ENCODE measurements around the gene SURF1. TPM values are rescaled to one million over a fixed set of nuclear protein-coding genes. Genes with fewer than 3 reads are reported as not detected.

The SURF1 gene
- total RNA-seq, 1 donor from 2014 or later: 31.3 TPM

- Mint-ChIP-seq H3K4me3 (ENCODE audit: unreplicated experiment) (no peak overlapping the region), H3K27ac (ENCODE audit: unreplicated experiment) (no peak overlapping the region), H3K9me3 (ENCODE audit: low read depth) (peaks cover 7% of the 10 kb centered on the region), H3K27me3 (ENCODE audit: low read depth) (peaks cover 5% of the 10 kb centered on the region), H3K4me1 (ENCODE audit: low read depth) (peaks cover 9% of the 10 kb centered on the region), H3K36me3 (ENCODE audit: low read depth) (no peaks in the 10 kb centered on the region)
- TF ChIP-seq, protein P1, sequence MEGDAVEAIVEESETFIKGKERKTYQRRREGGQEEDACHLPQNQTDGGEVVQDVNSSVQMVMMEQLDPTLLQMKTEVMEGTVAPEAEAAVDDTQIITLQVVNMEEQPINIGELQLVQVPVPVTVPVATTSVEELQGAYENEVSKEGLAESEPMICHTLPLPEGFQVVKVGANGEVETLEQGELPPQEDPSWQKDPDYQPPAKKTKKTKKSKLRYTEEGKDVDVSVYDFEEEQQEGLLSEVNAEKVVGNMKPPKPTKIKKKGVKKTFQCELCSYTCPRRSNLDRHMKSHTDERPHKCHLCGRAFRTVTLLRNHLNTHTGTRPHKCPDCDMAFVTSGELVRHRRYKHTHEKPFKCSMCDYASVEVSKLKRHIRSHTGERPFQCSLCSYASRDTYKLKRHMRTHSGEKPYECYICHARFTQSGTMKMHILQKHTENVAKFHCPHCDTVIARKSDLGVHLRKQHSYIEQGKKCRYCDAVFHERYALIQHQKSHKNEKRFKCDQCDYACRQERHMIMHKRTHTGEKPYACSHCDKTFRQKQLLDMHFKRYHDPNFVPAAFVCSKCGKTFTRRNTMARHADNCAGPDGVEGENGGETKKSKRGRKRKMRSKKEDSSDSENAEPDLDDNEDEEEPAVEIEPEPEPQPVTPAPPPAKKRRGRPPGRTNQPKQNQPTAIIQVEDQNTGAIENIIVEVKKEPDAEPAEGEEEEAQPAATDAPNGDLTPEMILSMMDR (IDR thresholded peaks at IDR 0.05): no peak
- DNase-seq (ENCODE audit: low spot score): no peak
Observed at GRCh38 chr9:133307301-133307700, 49.0 kb downstream of the SURF1 start.

DNA sequence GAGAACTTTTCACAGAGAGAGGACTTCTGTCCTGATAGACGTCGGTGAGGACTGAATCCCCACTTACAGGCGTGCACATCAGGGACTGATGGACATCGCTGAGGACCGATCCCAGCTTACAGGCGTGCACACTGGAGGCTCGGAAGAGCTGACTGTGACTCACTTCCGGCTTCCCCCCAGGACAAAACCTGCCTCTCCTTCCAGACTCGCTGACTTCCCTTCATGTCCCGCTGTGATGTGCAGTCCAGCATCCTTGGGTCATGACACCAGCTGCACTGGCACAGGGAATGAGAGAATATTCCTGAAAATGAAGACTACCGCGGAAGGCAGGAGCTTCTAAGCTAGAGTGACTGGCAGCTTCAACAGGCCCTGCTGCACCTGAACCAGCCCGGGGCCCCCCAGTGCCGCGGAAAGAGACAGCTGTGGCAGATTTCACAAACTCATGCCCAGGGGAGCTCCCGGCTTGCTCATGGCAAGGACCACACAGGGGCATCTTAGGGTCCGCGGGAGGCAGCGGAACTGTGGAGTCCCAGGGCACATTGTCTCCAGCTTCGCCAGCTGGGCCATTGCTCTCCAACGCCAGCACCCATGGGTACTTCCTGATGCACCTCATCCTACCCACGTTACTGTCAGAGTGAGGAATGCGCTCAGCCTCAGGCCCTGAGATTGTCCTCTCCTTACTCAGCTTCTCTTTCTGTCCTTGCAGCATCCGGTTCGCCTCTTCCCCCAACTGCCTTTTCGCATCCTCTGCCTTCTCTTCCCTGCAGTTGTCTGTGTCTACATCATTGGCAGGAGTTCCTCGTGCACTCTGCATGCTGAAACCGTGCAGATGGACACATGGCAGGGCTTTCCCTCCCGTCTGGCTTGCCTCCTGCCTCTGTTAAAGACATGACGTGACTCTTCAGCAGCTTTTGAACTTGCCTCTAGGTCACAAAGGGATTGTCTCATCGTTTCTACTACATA lies 49.8 kb downstream of the SURF1 start:
- Mint-ChIP-seq H3K27ac (ENCODE audit: unreplicated experiment) (no peak overlapping the region), H3K4me1 (ENCODE audit: low read depth) (peaks cover 9% of the 10 kb centered on the region), H3K9me3 (ENCODE audit: low read depth) (peaks cover 7% of the 10 kb centered on the region), H3K27me3 (ENCODE audit: low read depth) (peaks cover 10% of the 10 kb centered on the region), H3K36me3 (ENCODE audit: low read depth) (no peaks in the 10 kb centered on the region), H3K4me3 (ENCODE audit: unreplicated experiment) (no peak overlapping the region)
- TF ChIP-seq, protein P1 (IDR thresholded peaks at IDR 0.05): no peak
- DNase-seq (ENCODE audit: low spot score): no peak

DNA sequence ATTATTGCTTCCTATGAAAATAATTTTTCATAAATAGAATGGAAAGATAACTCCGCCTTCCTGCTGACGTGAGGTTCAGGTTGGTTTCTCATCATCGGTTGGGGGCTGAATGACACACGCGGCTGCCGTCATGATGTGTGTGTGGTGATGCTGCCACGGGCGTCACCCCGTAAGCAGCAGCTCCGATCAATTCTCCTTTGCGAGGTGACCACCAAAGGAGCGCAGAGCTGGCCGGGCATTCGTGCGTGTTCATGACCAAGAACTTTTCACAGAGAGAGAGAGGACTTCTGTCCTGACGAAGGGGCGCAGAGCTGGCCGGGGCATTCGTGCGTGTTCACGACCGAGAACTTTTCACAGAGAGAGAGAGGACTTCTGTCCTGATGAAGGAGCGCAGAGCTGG lies 50.6 kb downstream of the SURF1 start:
- TF ChIP-seq, protein P1 (IDR thresholded peaks at IDR 0.05): no peak
- no peaks in the 10 kb centered on the region for H3K36me3 Mint-ChIP-seq (ENCODE audit: low read depth)
- DNase-seq (ENCODE audit: low spot score): no peak
- no peak overlapping the region for H3K27ac Mint-ChIP-seq (ENCODE audit: unreplicated experiment)
- peaks cover 10% of the 10 kb centered on the region for H3K27me3 Mint-ChIP-seq (ENCODE audit: low read depth)
- peaks cover 7% of the 10 kb centered on the region for H3K9me3 Mint-ChIP-seq (ENCODE audit: low read depth)
- H3K4me1 Mint-ChIP-seq (ENCODE audit: low read depth): peaks cover 9% of the 10 kb centered on the region
- H3K4me3 Mint-ChIP-seq (ENCODE audit: unreplicated experiment): no peak overlapping the region

DNA sequence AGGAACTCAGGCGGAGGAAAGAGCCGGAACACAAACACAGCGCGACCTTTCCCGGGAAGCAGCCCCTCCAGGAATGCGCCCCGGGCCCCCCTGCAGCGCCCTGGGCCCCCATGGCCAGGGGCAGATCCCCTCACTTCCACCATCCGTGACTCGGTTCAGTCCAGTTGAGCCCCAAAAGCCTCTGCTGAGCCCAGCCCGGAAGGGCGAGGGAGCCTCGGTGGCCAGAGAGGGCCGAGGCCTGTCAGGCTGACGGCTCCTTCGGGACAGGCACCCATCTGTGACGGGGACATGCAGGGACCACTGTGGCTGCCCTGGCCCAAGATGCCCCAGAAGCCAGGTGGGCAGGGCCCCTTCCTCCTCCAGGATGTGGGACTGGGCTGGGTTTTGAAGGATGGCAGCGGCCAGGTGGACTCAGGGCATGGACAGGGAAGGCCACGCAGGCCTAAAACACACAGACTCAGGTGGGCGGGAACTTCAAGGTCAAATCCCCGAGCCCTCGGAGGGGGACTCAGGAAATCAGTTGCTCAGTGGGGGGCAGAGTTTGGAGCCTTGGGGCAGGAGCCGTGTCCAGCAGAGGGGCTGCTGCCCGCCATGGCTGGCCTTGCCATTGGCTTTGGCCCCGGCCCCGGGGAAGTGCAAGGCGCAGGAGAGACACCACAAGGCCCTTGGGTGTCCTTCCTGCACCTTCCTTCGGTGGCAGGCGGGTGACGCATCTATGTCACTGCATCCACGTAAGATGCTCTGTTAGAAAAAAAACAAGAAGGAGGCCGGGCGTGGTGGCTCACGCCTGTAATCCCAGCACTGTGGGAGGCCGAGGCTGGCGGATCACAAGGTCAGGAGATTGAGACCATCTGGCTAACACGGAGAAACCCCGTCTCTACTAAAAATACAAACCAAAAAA lies 51.6 kb downstream of the SURF1 start:
- TF ChIP-seq, protein P1 (IDR thresholded peaks at IDR 0.05): no peak
- Mint-ChIP-seq H3K4me3 (ENCODE audit: unreplicated experiment) (no peak overlapping the region), H3K36me3 (ENCODE audit: low read depth) (no peaks in the 10 kb centered on the region), H3K27ac (ENCODE audit: unreplicated experiment) (no peak overlapping the region), H3K9me3 (ENCODE audit: low read depth) (peaks cover 5% of the 10 kb centered on the region), H3K4me1 (ENCODE audit: low read depth) (peaks cover 9% of the 10 kb centered on the region), H3K27me3 (ENCODE audit: low read depth) (peaks cover 12% of the 10 kb centered on the region)
- no peak for DNase-seq (ENCODE audit: low spot score)

DNA sequence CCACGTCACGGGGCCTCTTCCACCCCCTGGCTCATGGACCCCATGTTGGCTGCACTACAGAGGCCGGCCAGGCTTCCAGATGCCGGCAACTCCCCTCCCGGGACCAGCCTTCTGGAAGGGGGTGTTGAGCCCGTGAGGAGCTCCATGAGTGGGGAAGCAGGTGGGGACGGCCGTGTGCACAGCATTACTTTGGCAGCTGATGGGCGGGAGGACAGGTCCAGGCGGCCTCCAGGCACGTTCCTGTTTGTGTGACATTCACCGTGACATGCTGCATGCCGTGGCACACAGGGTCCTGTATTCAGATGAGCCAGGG lies 52.2 kb downstream of the SURF1 start:
- peaks cover 9% of the 10 kb centered on the region for H3K4me1 Mint-ChIP-seq (ENCODE audit: low read depth)
- no peak for DNase-seq (ENCODE audit: low spot score)
- H3K36me3 Mint-ChIP-seq (ENCODE audit: low read depth): no peaks in the 10 kb centered on the region
- H3K4me3 Mint-ChIP-seq (ENCODE audit: unreplicated experiment): no peak overlapping the region
- H3K9me3 Mint-ChIP-seq (ENCODE audit: low read depth): no peaks in the 10 kb centered on the region
- H3K27ac Mint-ChIP-seq (ENCODE audit: unreplicated experiment): no peak overlapping the region
- H3K27me3 Mint-ChIP-seq (ENCODE audit: low read depth): peaks cover 15% of the 10 kb centered on the region
- TF ChIP-seq, protein P1 (IDR thresholded peaks at IDR 0.05): no peak

Data from chondrocyte (in vitro differentiated cells).